ES-I3 (cell line): ENCODE measurements around the gene LTO1.

Source experiments
- H3K36me3 ChIP-seq: 2 replicates; pipeline ENCODE4 v1.6.1; 2013; ENCODE audit warnings: mild to moderate bottlenecking, low read length, control low read depth, moderate library complexity; ENCODE audit not compliant: insufficient read depth
- H3K4me1 ChIP-seq: 2 replicates; pipeline ENCODE4 v1.6.1; 2013; ENCODE audit warnings: mild to moderate bottlenecking, control low read depth, low read length; ENCODE audit not compliant: insufficient read depth
- H3K9ac ChIP-seq: 2 replicates; pipeline ENCODE4 v1.6.1; 2013; ENCODE audit warnings: low read depth, mild to moderate bottlenecking, low read length, moderate library complexity
- H3K9me3 ChIP-seq: 2 replicates; pipeline ENCODE4 v1.6.1; 2013; ENCODE audit warnings: mild to moderate bottlenecking, low read length, moderate library complexity; ENCODE audit not compliant: control insufficient read depth, insufficient read depth

Gene LTO1

GRCh38 chr11:69620683-69621290, 54.4 kb downstream of the LTO1 start:
- Histone ChIP-seq H3K4me1 (no peaks in the 10 kb centered on the region; the same call in 1 of the 2 replicates), H3K36me3 (no peaks in the 10 kb centered on the region), H3K9me3 (no peaks in the 10 kb centered on the region), H3K9ac (no peak overlapping the region)

DNA sequence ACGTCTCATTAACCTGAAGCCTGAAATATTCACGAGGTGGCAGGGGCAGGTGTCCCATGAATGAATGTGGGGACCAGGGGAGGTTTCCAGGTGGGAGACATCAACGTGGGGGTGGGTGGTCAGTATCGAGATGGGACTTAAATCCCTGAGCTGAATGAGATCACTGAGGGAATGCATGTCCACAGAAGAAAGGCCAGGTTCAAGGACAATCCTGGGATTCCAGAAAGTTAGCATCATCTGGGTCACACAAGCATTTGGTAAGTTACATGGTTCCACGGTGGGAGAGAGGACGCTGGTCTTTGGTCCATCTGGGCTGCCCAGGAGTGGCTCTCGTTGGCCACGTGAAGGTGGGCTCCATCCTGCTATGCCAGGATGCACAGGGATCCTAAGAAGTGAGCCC, 56.9 kb downstream of the LTO1 start:
- H3K36me3 ChIP-seq: no peaks in the 10 kb centered on the region
- no peaks in the 10 kb centered on the region for H3K9me3 ChIP-seq
- H3K4me1 ChIP-seq: no peaks in the 10 kb centered on the region; the same call in 1 of the 2 replicates
- H3K9ac ChIP-seq: no peak overlapping the region

GRCh38 chr11:69617682-69618081, 57.5 kb downstream of the LTO1 start:
- Histone ChIP-seq H3K4me1 (no peaks in the 10 kb centered on the region; the same call in 1 of the 2 replicates), H3K9ac (no peak overlapping the region), H3K36me3 (no peaks in the 10 kb centered on the region), H3K9me3 (no peaks in the 10 kb centered on the region)

DNA sequence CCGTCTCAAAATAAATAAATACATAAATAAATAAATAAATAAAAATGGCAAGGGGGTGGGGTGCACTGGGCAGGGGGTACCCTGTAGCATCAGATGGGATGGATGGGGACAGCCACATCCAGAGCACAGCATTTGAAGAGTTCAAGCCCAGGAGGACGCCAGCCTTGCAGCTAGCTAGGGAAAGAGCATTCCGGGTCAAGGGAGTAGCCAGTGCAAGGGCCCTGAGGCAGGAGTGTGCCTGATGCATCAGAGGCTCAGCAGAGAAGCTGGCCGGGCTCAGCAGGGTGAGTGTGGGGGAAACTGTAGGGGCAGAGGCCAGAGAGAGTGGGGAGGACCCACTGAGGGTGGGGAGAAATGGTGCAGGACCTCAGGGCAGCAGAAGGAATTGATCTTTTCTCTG, 57.9 kb downstream of the LTO1 start:
- Histone ChIP-seq H3K9me3 (no peaks in the 10 kb centered on the region), H3K36me3 (no peaks in the 10 kb centered on the region), H3K4me1 (no peaks in the 10 kb centered on the region; the same call in 1 of the 2 replicates), H3K9ac (no peak overlapping the region)
